NCI-H526 treated with DMSO at 0.1 percent for 48 hours (cell line): ENCODE results near the gene ZNF668.

Experiments
- DNase-seq: peaks from one replicate; lab custom pipeline; 2025; lab: John Stamatoyannopoulos, UW

The ZNF668 gene

GRCh38 chr16:31073970-31074813 is at the start of gene ZNF668, which contains the start of gene ZNF646:
ZNF668 (minus strand) TSS chr16:31074240; CDS start chr16:31064459, 9,781 bp downstream.
ZNF646 (plus strand) TSS chr16:31074422; CDS start chr16:31076325, 1,903 bp downstream.
- peak; percentile 98 for DNase-seq

DNA sequence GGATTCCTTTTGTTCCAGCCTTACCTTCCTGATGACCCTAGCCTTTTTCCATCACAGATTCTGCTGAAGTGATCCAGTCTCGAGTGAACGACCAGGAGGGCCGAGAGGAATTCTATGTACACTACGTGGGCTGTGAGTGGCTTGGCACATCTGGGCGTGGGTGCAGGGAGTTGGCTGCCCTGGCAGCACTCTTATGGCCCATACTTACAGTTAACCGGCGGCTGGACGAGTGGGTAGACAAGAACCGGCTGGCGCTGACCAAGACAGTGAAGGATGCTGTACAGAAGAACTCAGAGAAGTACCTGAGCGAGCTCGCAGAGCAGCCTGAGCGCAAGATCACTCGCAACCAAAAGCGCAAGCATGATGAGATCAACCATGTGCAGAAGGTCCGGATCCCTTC is 46.1 kb upstream of the ZNF668 start:
- no peak for DNase-seq

GRCh38 chr16:31118223-31119155 is 44.4 kb upstream of the ZNF668 start:
- DNase-seq = no peak

GRCh38 chr16:31117384-31118222 is 43.6 kb upstream of the ZNF668 start, which contains the start of gene KAT8:
KAT8 (plus strand) TSS chr16:31117664; CDS start chr16:31117682, 18 bp downstream.
- peak; percentile 95 for DNase-seq

- no peak for DNase-seq
These were observed 40.4 kb upstream of the ZNF668 start for GRCh38 chr16:31114468-31114867.

GRCh38 chr16:31113121-31114120 is 39.4 kb upstream of the ZNF668 start:
- no peak for DNase-seq

DNA sequence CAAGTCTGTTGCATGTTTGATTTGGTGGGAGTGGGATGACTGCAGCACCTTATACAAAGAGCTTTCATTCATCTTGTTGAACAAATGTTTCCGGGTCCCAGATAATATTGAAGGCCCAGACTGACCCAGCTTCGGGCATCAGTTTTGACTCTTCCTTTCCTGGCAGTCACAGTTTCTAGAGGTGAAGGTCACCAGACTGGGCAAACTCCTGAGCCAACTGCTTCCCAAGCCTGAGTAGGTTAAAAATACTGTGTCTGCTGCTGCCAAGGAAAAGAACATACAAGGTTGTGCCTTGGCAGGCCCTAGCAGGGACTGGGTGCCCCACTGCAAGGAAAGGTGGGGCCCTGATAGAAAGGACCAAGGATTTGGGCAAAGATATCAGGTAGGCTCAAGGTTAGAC is 38.7 kb upstream of the ZNF668 start:
- no peak for DNase-seq

DNA sequence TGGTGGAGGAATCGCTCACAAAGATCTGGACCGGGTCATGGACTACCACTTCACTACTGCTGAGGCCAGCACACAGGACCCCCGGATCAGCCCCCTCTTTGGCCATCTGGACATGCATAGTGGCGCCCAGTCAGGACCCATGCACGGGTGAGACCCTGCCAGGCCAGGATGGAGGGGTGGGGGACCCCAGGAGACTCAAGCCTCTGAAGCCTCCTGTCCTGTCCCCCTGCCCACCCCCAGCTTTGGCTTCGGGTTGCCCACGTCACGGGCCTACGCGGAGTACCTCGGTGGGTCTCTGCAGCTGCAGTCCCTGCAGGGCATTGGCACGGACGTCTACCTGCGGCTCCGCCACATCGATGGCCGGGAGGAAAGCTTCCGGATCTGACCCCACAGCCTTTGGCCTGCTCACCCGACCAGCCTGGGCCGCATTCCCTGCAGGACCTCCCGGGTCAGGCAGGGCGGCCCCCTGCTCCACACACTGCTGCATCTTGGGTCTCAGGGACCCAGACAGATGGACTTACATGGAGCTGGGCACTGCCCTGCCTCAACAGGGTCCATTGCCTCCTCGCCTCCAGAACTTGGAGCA is 37.9 kb upstream of the ZNF668 start:
- no peak for DNase-seq

DNA sequence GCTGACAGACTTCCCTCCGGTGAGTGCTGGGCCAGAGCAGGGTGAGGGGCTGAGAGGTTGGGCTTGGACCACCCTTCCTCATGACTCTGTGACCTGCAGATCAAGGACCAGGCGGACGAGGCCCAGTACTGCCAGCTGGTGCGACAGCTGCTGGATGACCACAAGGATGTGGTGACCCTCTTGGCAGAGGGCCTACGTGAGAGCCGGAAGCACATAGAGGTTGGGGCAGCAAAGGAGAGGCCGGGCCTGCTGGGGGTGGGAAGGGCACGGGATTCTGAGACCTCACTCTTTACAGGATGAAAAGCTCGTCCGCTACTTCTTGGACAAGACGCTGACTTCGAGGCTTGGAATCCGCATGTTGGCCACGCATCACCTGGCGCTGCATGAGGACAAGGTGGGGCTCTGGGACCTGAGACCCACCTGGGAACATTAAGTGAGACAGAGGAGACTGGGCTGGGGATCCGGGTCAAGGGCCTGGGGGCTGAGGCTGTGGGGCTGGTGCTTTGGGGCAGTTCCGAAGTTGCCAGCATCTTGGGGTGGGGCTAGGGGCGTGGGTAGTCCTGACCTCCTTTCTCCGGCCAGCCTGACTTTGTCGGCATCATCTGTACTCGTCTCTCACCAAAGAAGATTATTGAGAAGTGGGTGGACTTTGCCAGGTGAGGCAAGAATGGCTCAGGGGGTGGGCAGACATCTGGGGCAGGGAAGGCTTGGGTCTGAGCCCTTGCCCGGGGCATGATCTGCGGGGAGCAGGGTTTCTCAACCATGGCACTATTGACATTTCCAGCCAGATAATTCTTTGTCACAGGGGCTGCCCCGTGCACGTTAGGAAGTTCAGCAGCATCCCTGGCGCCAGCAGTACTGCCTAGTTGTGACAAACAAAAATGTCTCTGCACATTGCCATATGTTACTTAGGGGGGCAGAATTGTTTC is 36.3 kb upstream of the ZNF668 start:
- DNase-seq = no peak

GRCh38 chr16:31109622-31110021 is 35.6 kb upstream of the ZNF668 start:
- DNase-seq = no peak

DNA sequence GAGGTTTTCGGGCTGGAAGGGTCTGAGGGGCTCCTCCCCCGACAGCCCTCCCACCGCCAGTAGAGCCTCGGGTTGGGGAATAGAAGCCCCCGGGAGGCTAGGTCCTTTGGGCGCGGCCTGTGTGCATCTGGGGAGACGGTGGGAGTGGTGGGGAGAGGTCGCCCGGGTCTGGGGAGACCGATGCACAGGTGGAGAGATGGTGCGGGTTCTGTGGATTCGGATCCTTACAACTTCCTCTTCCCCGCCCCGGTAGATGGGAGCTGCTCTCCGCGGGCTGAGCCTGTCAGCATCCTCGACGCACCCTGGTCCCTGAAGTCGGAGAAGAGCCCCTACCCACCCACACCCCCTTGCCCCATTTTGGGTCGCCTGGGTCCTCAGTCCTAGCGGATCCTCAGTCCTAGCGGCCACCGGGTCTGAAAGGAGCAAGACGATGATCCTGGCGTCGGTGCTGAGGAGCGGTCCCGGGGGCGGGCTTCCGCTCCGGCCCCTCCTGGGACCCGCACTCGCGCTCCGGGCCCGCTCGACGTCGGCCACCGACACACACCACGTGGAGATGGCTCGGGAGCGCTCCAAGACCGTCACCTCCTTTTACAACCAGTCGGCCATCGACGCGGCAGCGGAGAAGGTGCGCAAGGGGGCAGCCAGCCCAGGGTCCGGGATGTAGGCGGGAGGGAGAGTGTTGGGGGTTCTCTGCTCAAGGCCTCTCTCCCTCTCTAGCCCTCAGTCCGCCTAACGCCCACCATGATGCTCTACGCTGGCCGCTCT is 34.9 kb upstream of the ZNF668 start:
- no peak for DNase-seq

GRCh38 chr16:31108035-31108793 is 34.2 kb upstream of the ZNF668 start, which contains the start of gene BCKDK:
BCKDK (plus strand) TSS chr16:31108386; CDS start chr16:31109224, 838 bp downstream.
- peak; percentile 53 for DNase-seq

- no peak for DNase-seq
These were observed 33.4 kb upstream of the ZNF668 start for GRCh38 chr16:31107465-31107867.

DNA sequence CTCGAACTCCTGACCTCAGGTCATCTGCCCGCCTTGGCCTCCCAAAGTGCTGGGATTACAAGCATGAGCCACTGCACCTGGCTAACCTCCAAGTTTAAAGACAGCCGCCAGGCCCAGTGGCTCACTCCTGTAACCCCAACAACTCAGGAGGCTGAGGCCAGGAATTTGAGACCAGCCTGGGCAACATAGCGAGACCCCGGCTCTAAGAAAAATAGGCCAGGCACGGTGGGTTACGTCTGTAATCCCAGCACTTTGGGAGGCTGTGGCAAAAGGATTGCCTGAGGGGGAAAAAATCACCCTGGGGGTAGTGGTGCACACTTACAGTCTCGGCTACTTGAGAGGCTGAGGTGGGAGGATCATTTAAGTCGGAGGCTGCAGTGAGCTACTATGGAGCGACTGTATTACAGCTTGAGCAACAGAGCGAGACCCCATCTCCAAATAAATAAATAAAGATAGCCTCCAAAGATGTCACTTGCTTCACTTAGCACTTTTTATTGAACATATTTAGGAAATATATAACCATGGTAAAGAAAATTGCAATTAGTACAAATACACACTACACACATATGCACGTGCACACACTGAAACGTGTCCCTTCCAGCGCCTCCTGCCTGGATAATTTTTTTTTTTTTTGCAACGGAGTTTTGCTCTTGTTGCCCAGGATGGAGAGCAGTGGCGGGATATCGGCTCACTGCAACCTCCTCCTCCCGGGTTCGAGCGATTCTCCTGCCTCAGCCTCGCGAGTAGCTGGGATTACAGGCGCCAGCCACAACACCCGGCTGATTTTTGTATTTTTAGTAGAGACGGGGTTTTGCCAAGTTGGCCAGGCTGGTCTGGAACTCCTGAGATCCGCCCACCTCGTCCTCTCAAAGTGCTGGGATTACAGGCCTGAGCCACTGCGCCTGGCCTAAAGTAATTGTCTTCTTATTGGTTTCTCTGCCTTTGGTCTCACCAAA is 32.7 kb upstream of the ZNF668 start:
- DNase-seq = no peak

GRCh38 chr16:31105677-31106213 is 31.7 kb upstream of the ZNF668 start:
- DNase-seq = peak; percentile 4
